ENCODE measurements around the gene LATS2.

LATS2 gene

GRCh38 chr13:21034603-21035191, 26.7 kb downstream of the LATS2 start:
- no peaks in the 10 kb centered on the region for H3K4me1 ChIP-seq (ENCODE audit: control insufficient read depth, insufficient read depth, low read length)
- no peaks in the 10 kb centered on the region for H3K9me3 ChIP-seq (ENCODE audit: control insufficient read depth, low read length)
- no peak overlapping the region for H3K4me3 ChIP-seq (ENCODE audit: insufficient read depth, low read depth, low read length)
- WGBS, 2 experiments = 68 to 69% methylated on average over 7 of the region's 8 CpGs
- H3K36me3 ChIP-seq (ENCODE audit: control insufficient read depth, insufficient read depth, low read length) = no peaks in the 10 kb centered on the region
- no peaks in the 10 kb centered on the region for H3K27me3 ChIP-seq (ENCODE audit: control insufficient read depth, insufficient read depth, low read length, poor library complexity, severe bottlenecking)
- no peak overlapping the region for H3K27ac ChIP-seq (ENCODE audit: insufficient read depth, low read depth, low read length, poor library complexity, severe bottlenecking)

- Histone ChIP-seq H3K36me3 (ENCODE audit: control insufficient read depth, insufficient read depth, low read length) (peaks cover 1% of the 10 kb centered on the region), H3K9me3 (ENCODE audit: control insufficient read depth, low read length) (no peaks in the 10 kb centered on the region), H3K4me3 (ENCODE audit: insufficient read depth, low read depth, low read length) (no peak overlapping the region), H3K27me3 (ENCODE audit: control insufficient read depth, insufficient read depth, low read length, poor library complexity, severe bottlenecking) (no peaks in the 10 kb centered on the region), H3K4me1 (ENCODE audit: control insufficient read depth, insufficient read depth, low read length) (no peaks in the 10 kb centered on the region), H3K27ac (ENCODE audit: insufficient read depth, low read depth, low read length, poor library complexity, severe bottlenecking) (no peak overlapping the region)
- WGBS, 2 experiments = 92 to 95% methylated on average over 13 of the region's 13 CpGs
These were observed 27.4 kb downstream of the LATS2 start for GRCh38 chr13:21033856-21034602.

GRCh38 chr13:21033212-21033840, 28.1 kb downstream of the LATS2 start:
- Histone ChIP-seq H3K4me1 (ENCODE audit: control insufficient read depth, insufficient read depth, low read length) (no peaks in the 10 kb centered on the region), H3K27me3 (ENCODE audit: control insufficient read depth, insufficient read depth, low read length, poor library complexity, severe bottlenecking) (no peaks in the 10 kb centered on the region), H3K36me3 (ENCODE audit: control insufficient read depth, insufficient read depth, low read length) (peaks cover 5% of the 10 kb centered on the region), H3K27ac (ENCODE audit: insufficient read depth, low read depth, low read length, poor library complexity, severe bottlenecking) (no peak overlapping the region), H3K9me3 (ENCODE audit: control insufficient read depth, low read length) (no peaks in the 10 kb centered on the region), H3K4me3 (ENCODE audit: insufficient read depth, low read depth, low read length) (no peak overlapping the region)
- WGBS, 2 experiments = 82% methylated on average over 8 of the region's 8 CpGs

- Histone ChIP-seq H3K27ac (ENCODE audit: insufficient read depth, low read depth, low read length, poor library complexity, severe bottlenecking) (no peak overlapping the region), H3K4me1 (ENCODE audit: control insufficient read depth, insufficient read depth, low read length) (no peaks in the 10 kb centered on the region), H3K9me3 (ENCODE audit: control insufficient read depth, low read length) (no peaks in the 10 kb centered on the region), H3K27me3 (ENCODE audit: control insufficient read depth, insufficient read depth, low read length, poor library complexity, severe bottlenecking) (no peaks in the 10 kb centered on the region), H3K4me3 (ENCODE audit: insufficient read depth, low read depth, low read length) (no peak overlapping the region), H3K36me3 (ENCODE audit: control insufficient read depth, insufficient read depth, low read length) (peaks cover 5% of the 10 kb centered on the region)
- WGBS, 2 experiments = 95 to 96% methylated on average over 10 of the region's 10 CpGs
These were observed 28.7 kb downstream of the LATS2 start for GRCh38 chr13:21032656-21033055.

- Histone ChIP-seq H3K27ac (ENCODE audit: insufficient read depth, low read depth, low read length, poor library complexity, severe bottlenecking) (no peak overlapping the region), H3K4me3 (ENCODE audit: insufficient read depth, low read depth, low read length) (no peak overlapping the region), H3K27me3 (ENCODE audit: control insufficient read depth, insufficient read depth, low read length, poor library complexity, severe bottlenecking) (no peaks in the 10 kb centered on the region), H3K4me1 (ENCODE audit: control insufficient read depth, insufficient read depth, low read length) (no peaks in the 10 kb centered on the region), H3K9me3 (ENCODE audit: control insufficient read depth, low read length) (no peaks in the 10 kb centered on the region), H3K36me3 (ENCODE audit: control insufficient read depth, insufficient read depth, low read length) (peaks cover 5% of the 10 kb centered on the region)
- WGBS, 2 experiments = 94 to 95% methylated on average over 8 of the region's 8 CpGs
These were observed 29.7 kb downstream of the LATS2 start for GRCh38 chr13:21031594-21032275.

- 88 to 89% methylated on average over 6 of the region's 6 CpGs for WGBS, 2 experiments
- Histone ChIP-seq H3K27me3 (ENCODE audit: control insufficient read depth, insufficient read depth, low read length, poor library complexity, severe bottlenecking) (no peaks in the 10 kb centered on the region), H3K27ac (ENCODE audit: insufficient read depth, low read depth, low read length, poor library complexity, severe bottlenecking) (no peak overlapping the region), H3K9me3 (ENCODE audit: control insufficient read depth, low read length) (no peaks in the 10 kb centered on the region), H3K4me3 (ENCODE audit: insufficient read depth, low read depth, low read length) (no peak overlapping the region), H3K4me1 (ENCODE audit: control insufficient read depth, insufficient read depth, low read length) (no peaks in the 10 kb centered on the region), H3K36me3 (ENCODE audit: control insufficient read depth, insufficient read depth, low read length) (peaks cover 5% of the 10 kb centered on the region)
These were observed 35.8 kb downstream of the LATS2 start for GRCh38 chr13:21025539-21025938.

- Histone ChIP-seq H3K4me3 (ENCODE audit: insufficient read depth, low read depth, low read length) (no peak overlapping the region), H3K27me3 (ENCODE audit: control insufficient read depth, insufficient read depth, low read length, poor library complexity, severe bottlenecking) (no peaks in the 10 kb centered on the region), H3K4me1 (ENCODE audit: control insufficient read depth, insufficient read depth, low read length) (no peaks in the 10 kb centered on the region), H3K27ac (ENCODE audit: insufficient read depth, low read depth, low read length, poor library complexity, severe bottlenecking) (no peak overlapping the region), H3K36me3 (ENCODE audit: control insufficient read depth, insufficient read depth, low read length) (no peaks in the 10 kb centered on the region), H3K9me3 (ENCODE audit: control insufficient read depth, low read length) (no peaks in the 10 kb centered on the region)
- WGBS, 2 experiments = 94 to 96% methylated on average over 11 of the region's 11 CpGs
These were observed 39.1 kb downstream of the LATS2 start for GRCh38 chr13:21022056-21022979.

- H3K4me3 ChIP-seq (ENCODE audit: insufficient read depth, low read depth, low read length) = no peak overlapping the region
- H3K9me3 ChIP-seq (ENCODE audit: control insufficient read depth, low read length) = no peaks in the 10 kb centered on the region
- H3K36me3 ChIP-seq (ENCODE audit: control insufficient read depth, insufficient read depth, low read length) = no peaks in the 10 kb centered on the region
- no peaks in the 10 kb centered on the region for H3K4me1 ChIP-seq (ENCODE audit: control insufficient read depth, insufficient read depth, low read length)
- H3K27ac ChIP-seq (ENCODE audit: insufficient read depth, low read depth, low read length, poor library complexity, severe bottlenecking) = no peak overlapping the region
- no peaks in the 10 kb centered on the region for H3K27me3 ChIP-seq (ENCODE audit: control insufficient read depth, insufficient read depth, low read length, poor library complexity, severe bottlenecking)
- WGBS, 2 experiments = 90 to 93% methylated on average over 4 of the region's 4 CpGs
These were observed 40.8 kb downstream of the LATS2 start for GRCh38 chr13:21020581-21020980.

- H3K27ac ChIP-seq (ENCODE audit: insufficient read depth, low read depth, low read length, poor library complexity, severe bottlenecking) = no peak overlapping the region
These were observed 41.2 kb downstream of the LATS2 start for GRCh38 chr13:21020176-21020575.

More at GRCh38 chr13:21020176-21020575, 41.2 kb downstream of the LATS2 start:
- WGBS, 2 experiments = 78 to 81% methylated on average over 5 of the region's 5 CpGs
- H3K4me3 ChIP-seq (ENCODE audit: insufficient read depth, low read depth, low read length) = no peak overlapping the region
- no peaks in the 10 kb centered on the region for H3K27me3 ChIP-seq (ENCODE audit: control insufficient read depth, insufficient read depth, low read length, poor library complexity, severe bottlenecking)
- H3K36me3 ChIP-seq (ENCODE audit: control insufficient read depth, insufficient read depth, low read length) = no peaks in the 10 kb centered on the region
- H3K4me1 ChIP-seq (ENCODE audit: control insufficient read depth, insufficient read depth, low read length) = no peaks in the 10 kb centered on the region
- no peaks in the 10 kb centered on the region for H3K9me3 ChIP-seq (ENCODE audit: control insufficient read depth, low read length)

All from ectodermal cell (in vitro differentiated cells).